ENCODE data around the gene CASP3. TPM values are rescaled to one million over a fixed set of nuclear protein-coding genes. Genes with fewer than 3 reads are reported as not detected.

The CASP3 gene
- polyA plus RNA-seq, 1 experiment: 20.5 TPM

DNA sequence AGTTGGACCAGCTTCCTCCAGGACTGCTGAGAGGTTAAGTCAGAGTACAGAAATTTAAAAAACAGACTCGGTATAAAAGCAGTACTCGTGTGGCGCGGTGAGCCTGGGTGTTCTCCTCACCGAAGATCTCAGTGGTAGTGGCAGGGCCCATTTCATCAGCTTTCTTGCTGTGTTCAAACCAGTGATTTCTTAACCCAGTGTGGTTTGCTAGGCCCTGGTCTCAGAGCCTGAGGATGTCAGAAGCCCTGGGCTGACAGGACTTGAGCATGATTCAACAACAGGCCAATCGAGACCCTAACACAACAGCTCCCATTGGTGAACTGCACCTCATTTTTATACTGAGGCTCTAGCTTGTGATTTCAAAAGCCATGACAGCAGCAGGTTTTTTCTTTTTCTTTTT, 23.5 kb upstream of the CASP3 start:
- Histone ChIP-seq H3K27me3 (ENCODE audit: control insufficient read depth, insufficient read depth, low read length) (no peaks in the 10 kb centered on the region), H3K4me3 (ENCODE audit: low read depth, low read length) (no peak overlapping the region), H3K36me3 (ENCODE audit: control insufficient read depth, insufficient read depth, low read length) (peaks cover 15% of the 10 kb centered on the region)
- DNase-seq (ENCODE audit: low read depth): no peak
- ChIA-PET POLR2A (no interaction called here), CTCF (interaction anchor here (1.2 kb wide), 1 partner anchor 12 kb away, joined by 3 read pairs; no protein-coding TSS in a partner anchor)
- TF ChIP-seq, protein P1, sequence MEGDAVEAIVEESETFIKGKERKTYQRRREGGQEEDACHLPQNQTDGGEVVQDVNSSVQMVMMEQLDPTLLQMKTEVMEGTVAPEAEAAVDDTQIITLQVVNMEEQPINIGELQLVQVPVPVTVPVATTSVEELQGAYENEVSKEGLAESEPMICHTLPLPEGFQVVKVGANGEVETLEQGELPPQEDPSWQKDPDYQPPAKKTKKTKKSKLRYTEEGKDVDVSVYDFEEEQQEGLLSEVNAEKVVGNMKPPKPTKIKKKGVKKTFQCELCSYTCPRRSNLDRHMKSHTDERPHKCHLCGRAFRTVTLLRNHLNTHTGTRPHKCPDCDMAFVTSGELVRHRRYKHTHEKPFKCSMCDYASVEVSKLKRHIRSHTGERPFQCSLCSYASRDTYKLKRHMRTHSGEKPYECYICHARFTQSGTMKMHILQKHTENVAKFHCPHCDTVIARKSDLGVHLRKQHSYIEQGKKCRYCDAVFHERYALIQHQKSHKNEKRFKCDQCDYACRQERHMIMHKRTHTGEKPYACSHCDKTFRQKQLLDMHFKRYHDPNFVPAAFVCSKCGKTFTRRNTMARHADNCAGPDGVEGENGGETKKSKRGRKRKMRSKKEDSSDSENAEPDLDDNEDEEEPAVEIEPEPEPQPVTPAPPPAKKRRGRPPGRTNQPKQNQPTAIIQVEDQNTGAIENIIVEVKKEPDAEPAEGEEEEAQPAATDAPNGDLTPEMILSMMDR (IDR thresholded peaks at IDR 0.05; ENCODE audit: insufficient read depth, low read depth, low read length): no peak

DNA sequence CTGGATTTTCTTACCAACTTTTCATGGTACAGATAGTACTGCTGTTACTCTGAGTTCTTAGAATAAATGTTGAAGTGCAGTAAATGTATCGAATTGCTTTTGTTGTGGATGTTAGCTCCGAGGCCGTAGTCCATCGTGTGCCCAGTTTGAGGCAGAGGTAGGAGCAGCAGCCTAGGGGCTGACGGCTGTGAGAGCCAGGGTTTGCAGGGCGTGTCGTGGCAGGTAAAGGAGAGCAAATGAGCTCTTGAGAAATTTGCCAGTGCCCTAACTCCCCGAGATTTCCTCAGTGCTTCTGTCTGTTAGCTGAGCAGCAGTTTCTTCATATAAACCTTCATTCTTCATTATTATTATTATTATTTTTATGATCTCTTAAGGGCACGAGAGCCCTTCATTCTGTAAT, 21.9 kb upstream of the CASP3 start:
- no peak overlapping the region for H3K4me3 ChIP-seq (ENCODE audit: low read depth, low read length)
- TF ChIP-seq, protein P1 (IDR thresholded peaks at IDR 0.05; ENCODE audit: insufficient read depth, low read depth, low read length): no peak
- ChIA-PET CTCF (no interaction called here), POLR2A (no interaction called here)
- no peak for DNase-seq (ENCODE audit: low read depth)
- H3K36me3 ChIP-seq (ENCODE audit: control insufficient read depth, insufficient read depth, low read length): peaks cover 15% of the 10 kb centered on the region
- no peaks in the 10 kb centered on the region for H3K27me3 ChIP-seq (ENCODE audit: control insufficient read depth, insufficient read depth, low read length)

DNA sequence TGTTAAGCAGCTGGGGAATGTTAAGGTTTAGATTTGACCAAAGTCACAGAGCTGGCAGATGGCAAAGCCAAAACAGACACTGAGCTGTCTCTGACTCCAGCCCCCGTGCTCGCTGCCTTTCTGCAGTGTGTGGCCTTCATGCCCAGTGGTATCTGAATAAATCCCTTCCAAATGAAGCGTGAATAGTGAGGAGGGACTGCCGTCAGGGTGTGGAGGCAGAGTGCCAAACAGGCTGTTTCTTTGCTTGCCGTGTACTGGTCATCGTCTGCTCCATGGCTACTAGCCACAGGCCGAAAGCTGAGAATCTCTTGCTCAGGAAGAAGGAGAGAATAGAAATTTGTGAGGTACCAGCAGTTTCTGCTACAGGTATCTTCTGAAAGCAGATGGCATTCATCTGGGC, 20.0 kb upstream of the CASP3 start:
- H3K4me3 ChIP-seq (ENCODE audit: low read depth, low read length): no peak overlapping the region
- peaks cover 16% of the 10 kb centered on the region for H3K36me3 ChIP-seq (ENCODE audit: control insufficient read depth, insufficient read depth, low read length)
- TF ChIP-seq, protein P1 (IDR thresholded peaks at IDR 0.05; ENCODE audit: insufficient read depth, low read depth, low read length): no peak
- CTCF ChIA-PET: interaction anchor here (1.2 kb wide), 1 partner anchor 9 kb away, joined by 6 read pairs; no protein-coding TSS in a partner anchor
- POLR2A ChIA-PET: interaction anchor here (0.6 kb wide), 1 partner anchor 381 kb away, joined by 4 read pairs; no protein-coding TSS in a partner anchor
- DNase-seq (ENCODE audit: low read depth): no peak
- H3K27me3 ChIP-seq (ENCODE audit: control insufficient read depth, insufficient read depth, low read length): no peaks in the 10 kb centered on the region

DNA sequence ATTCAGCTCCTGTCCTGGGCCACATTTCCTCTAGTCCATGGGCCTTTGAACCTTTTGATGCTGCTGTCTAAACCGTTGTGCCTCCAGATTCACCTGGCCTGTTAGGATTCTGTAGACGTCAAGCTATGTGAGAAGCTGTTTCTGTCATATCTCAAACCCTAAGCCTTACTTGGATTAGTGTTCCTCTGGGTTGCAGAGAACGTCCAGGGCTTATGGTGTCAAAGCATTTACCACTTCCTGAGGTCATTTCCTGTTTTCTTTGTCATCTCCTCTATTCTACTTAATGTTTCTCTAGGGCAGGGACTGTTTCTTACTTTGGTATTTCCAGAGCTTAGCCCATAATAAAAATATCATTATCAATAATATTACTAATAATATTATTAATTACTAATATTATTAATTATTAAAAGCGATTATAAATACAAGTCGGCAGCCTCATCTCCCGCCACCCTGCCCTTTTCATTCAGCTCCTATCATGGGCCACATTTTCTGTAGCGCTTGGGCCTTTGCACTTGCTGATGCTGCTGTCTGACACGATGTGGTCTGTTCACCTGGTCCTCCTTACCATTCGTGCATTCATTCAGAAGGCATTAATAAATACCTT, 19.4 kb upstream of the CASP3 start:
- CTCF ChIA-PET: interaction anchor here (0.7 to 1.2 kb wide), 2 partner anchors 9 to 405 kb away, joined by 3 to 6 read pairs; no protein-coding TSS in a partner anchor
- Histone ChIP-seq H3K36me3 (ENCODE audit: control insufficient read depth, insufficient read depth, low read length) (peaks cover 16% of the 10 kb centered on the region), H3K4me3 (ENCODE audit: low read depth, low read length) (no peak overlapping the region), H3K27me3 (ENCODE audit: control insufficient read depth, insufficient read depth, low read length) (no peaks in the 10 kb centered on the region)
- POLR2A ChIA-PET: interaction anchor here (0.6 kb wide), 1 partner anchor 381 kb away, joined by 4 read pairs; no protein-coding TSS in a partner anchor
- TF ChIP-seq, protein P1 (IDR thresholded peaks at IDR 0.05; ENCODE audit: insufficient read depth, low read depth, low read length): no peak
- DNase-seq (ENCODE audit: low read depth): no peak

DNA sequence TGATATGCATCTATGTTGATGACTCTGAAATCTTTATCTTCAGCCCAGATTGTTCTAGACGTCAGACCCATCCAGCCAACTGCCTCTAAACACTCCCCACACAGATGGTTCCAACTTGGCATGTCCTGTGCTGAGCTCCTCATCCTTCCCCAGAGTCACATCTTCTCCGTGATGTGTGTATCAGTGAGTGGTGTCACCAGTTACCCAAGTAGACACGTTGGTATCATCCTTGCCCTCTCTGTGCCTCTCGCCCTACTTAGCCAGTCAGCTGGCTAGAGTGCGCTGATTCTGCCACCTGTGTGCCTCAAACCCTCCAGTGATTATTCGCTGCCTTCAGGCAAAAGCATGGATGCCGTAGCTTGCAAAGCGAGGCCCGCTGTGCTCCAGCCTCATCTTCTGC, 18.8 kb upstream of the CASP3 start:
- TF ChIP-seq, protein P1 (IDR thresholded peaks at IDR 0.05; ENCODE audit: insufficient read depth, low read depth, low read length): no peak
- POLR2A ChIA-PET: no interaction called here

More for the DNA sequence above, 18.8 kb upstream of the CASP3 start:
- Histone ChIP-seq H3K4me3 (ENCODE audit: low read depth, low read length) (no peak overlapping the region), H3K27me3 (ENCODE audit: control insufficient read depth, insufficient read depth, low read length) (no peaks in the 10 kb centered on the region), H3K36me3 (ENCODE audit: control insufficient read depth, insufficient read depth, low read length) (peaks cover 16% of the 10 kb centered on the region)
- DNase-seq (ENCODE audit: low read depth): no peak
- CTCF ChIA-PET: interaction anchor here (0.7 to 1.2 kb wide), 2 partner anchors 8 to 404 kb away, joined by 3 to 6 read pairs; no protein-coding TSS in a partner anchor

All from BJ (cell line).